Upper lobe of left lung (tissue), 4 donors: ENCODE measurements around the gene NAV2.

Source experiments
- POLR2A ChIP-seq, 4 donors: fragments of 450-650 bp; IDR thresholded peaks; one replicate each; pipeline ENCODE4 v1.5.1; 2016 to 2017; ENCODE audit warnings: antibody characterized with exemption in 4 of 4, mild to moderate bottlenecking in 2 of 4
- POLR2AphosphoS5 ChIP-seq, 2 donors: sonication (generic); formaldehyde crosslinking; IDR thresholded peaks; one replicate each; pipeline ENCODE4 v1.5.1; 2017; ENCODE audit warnings: antibody characterized with exemption in 2 of 2
- TF ChIP-seq, protein P1 (sequence below), 6 experiments: fragments of 450-650 bp in 4 of 6; fragments of 200-600 bp in 2 of 6; sonication (generic) in 2 of 6; IDR thresholded peaks; one replicate each; pipeline ENCODE4 v1.5.1; 2016 to 2019; ENCODE audit warnings: antibody characterized with exemption in 6 of 6

DNA sequence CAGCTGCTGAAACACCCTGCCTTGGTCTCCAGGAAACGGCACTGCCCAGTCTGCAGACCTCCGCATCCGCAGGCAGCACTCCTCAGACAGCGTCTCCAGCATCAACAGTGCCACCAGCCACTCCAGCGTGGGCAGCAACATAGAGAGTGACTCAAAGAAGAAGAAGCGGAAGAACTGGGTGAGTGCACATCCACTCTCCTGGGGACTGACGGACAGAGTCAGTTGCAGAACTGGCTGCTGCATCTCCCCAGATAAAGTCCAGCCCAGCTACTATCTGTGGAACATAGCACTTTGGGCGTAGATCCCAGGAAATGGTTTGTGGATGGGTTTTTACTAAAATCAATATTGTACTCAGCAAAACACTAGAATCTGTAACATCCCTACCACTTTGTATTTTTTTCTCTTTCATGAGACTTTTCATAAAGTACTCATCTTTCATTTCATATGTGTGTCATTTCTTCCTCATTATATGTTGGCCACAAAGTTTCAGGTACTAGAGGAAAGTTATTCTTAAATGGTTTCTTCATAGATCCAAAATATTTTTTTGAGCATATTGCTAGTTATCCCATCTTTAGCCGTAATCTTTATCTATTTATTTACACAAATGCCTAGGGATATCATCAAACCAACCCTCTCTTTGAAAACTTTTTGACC, 367.5 kb downstream of the NAV2 start:
- TF ChIP-seq POLR2A (IDR thresholded peaks at IDR 0.05) (no peak), POLR2AphosphoS5 (IDR thresholded peaks at IDR 0.05) (no peak)
- TF ChIP-seq, protein P1, sequence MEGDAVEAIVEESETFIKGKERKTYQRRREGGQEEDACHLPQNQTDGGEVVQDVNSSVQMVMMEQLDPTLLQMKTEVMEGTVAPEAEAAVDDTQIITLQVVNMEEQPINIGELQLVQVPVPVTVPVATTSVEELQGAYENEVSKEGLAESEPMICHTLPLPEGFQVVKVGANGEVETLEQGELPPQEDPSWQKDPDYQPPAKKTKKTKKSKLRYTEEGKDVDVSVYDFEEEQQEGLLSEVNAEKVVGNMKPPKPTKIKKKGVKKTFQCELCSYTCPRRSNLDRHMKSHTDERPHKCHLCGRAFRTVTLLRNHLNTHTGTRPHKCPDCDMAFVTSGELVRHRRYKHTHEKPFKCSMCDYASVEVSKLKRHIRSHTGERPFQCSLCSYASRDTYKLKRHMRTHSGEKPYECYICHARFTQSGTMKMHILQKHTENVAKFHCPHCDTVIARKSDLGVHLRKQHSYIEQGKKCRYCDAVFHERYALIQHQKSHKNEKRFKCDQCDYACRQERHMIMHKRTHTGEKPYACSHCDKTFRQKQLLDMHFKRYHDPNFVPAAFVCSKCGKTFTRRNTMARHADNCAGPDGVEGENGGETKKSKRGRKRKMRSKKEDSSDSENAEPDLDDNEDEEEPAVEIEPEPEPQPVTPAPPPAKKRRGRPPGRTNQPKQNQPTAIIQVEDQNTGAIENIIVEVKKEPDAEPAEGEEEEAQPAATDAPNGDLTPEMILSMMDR (IDR thresholded peaks at IDR 0.05) = no peak
